Parathyroid adenoma (tissue), 2 donors: ENCODE data around the gene BICDL1.

Experiments used
- H2AFZ ChIP-seq: fragments of 300-600 bp; sonication (generic); one replicate; pipeline ENCODE4 v1.7.0; 2017; ENCODE audit warnings: antibody characterized with exemption, mild to moderate bottlenecking
- H3K27ac ChIP-seq: fragments of 300-600 bp; sonication (generic); one replicate; pipeline ENCODE4 v1.7.0; 2017
- H3K27me3 ChIP-seq: fragments of 300-600 bp; sonication (generic); one replicate; pipeline ENCODE4 v1.7.0; 2017; ENCODE audit warnings: low read length; ENCODE audit not compliant: control insufficient read depth, insufficient read depth
- H3K36me3 ChIP-seq: fragments of 300-600 bp; sonication (generic); one replicate; pipeline ENCODE4 v1.7.0; 2017; ENCODE audit warnings: low read length; ENCODE audit not compliant: control insufficient read depth, insufficient read depth
- H3K4me1 ChIP-seq: fragments of 300-600 bp; sonication (generic); one replicate; pipeline ENCODE4 v1.7.0; 2017; ENCODE audit warnings: control low read depth
- H3K4me2 ChIP-seq: fragments of 300-600 bp; sonication (generic); one replicate; pipeline ENCODE4 v1.7.0; 2017; ENCODE audit warnings: low read length
- H3K4me3 ChIP-seq: fragments of 300-600 bp; sonication (generic); one replicate; pipeline ENCODE4 v1.7.0; 2017; ENCODE audit warnings: low read depth, low read length
- H3K79me2 ChIP-seq: fragments of 300-600 bp; sonication (generic); one replicate; pipeline ENCODE4 v1.7.0; 2017; ENCODE audit warnings: control low read depth
- H3K9ac ChIP-seq: fragments of 300-600 bp; sonication (generic); one replicate; pipeline ENCODE4 v1.7.0; 2017; ENCODE audit warnings: mild to moderate bottlenecking
- H3K9me3 ChIP-seq: fragments of 300-600 bp; sonication (generic); one replicate; pipeline ENCODE4 v1.7.0; 2017; ENCODE audit warnings: low read length; ENCODE audit not compliant: control insufficient read depth
- CTCF ChIP-seq: fragments of 300-600 bp; sonication (generic); IDR thresholded peaks from one replicate; pipeline ENCODE4 v1.7.0; 2017; ENCODE audit warnings: antibody characterized with exemption, mild to moderate bottlenecking
- donor health status: primary hyperparathyroidism.

The BICDL1 gene

GRCh38 chr12:120102189-120103043 is 113.4 kb downstream of the BICDL1 start:
- no peak overlapping the region for H3K4me3 ChIP-seq
- no peak for TF ChIP-seq CTCF
- no peaks in the 10 kb centered on the region for H3K9me3 ChIP-seq
- no peaks in the 10 kb centered on the region for H3K4me1 ChIP-seq
- no peak overlapping the region for H2AFZ ChIP-seq
- H3K4me2 ChIP-seq, result no peak overlapping the region
- no peaks in the 10 kb centered on the region for H3K27me3 ChIP-seq
- no peak overlapping the region for H3K27ac ChIP-seq
- peaks cover 16% of the 10 kb centered on the region for H3K79me2 ChIP-seq
- H3K36me3 ChIP-seq, result no peaks in the 10 kb centered on the region
- no peak overlapping the region for H3K9ac ChIP-seq

GRCh38 chr12:120103044-120103338 is 114.0 kb downstream of the BICDL1 start:
- Histone ChIP-seq H3K27ac (no peak overlapping the region), H3K9ac (no peak overlapping the region), H3K27me3 (no peaks in the 10 kb centered on the region), H3K4me2 (no peak overlapping the region), H2AFZ (no peak overlapping the region), H3K79me2 (peaks cover 16% of the 10 kb centered on the region), H3K9me3 (no peaks in the 10 kb centered on the region), H3K36me3 (no peaks in the 10 kb centered on the region), H3K4me1 (no peaks in the 10 kb centered on the region), H3K4me3 (no peak overlapping the region)
- no peak for TF ChIP-seq CTCF

GRCh38 chr12:120103371-120103770 is 114.3 kb downstream of the BICDL1 start:
- H3K4me2 ChIP-seq, result no peak overlapping the region
- H3K4me1 ChIP-seq, result no peaks in the 10 kb centered on the region
- no peak overlapping the region for H2AFZ ChIP-seq
- TF ChIP-seq CTCF, result no peak
- H3K36me3 ChIP-seq, result no peaks in the 10 kb centered on the region
- H3K4me3 ChIP-seq, result no peak overlapping the region
- H3K27me3 ChIP-seq, result no peaks in the 10 kb centered on the region
- no peaks in the 10 kb centered on the region for H3K9me3 ChIP-seq
- no peak overlapping the region for H3K9ac ChIP-seq
- no peak overlapping the region for H3K27ac ChIP-seq
- peaks cover 16% of the 10 kb centered on the region for H3K79me2 ChIP-seq

GRCh38 chr12:120106151-120106550 is 117.1 kb downstream of the BICDL1 start:
- Histone ChIP-seq H3K27me3 (no peaks in the 10 kb centered on the region), H3K4me3 (no peak overlapping the region), H3K36me3 (no peaks in the 10 kb centered on the region), H3K4me1 (no peaks in the 10 kb centered on the region), H2AFZ (no peak overlapping the region), H3K79me2 (peaks cover 26% of the 10 kb centered on the region), H3K9me3 (no peaks in the 10 kb centered on the region), H3K27ac (no peak overlapping the region), H3K9ac (no peak overlapping the region), H3K4me2 (no peak overlapping the region)
- no peak for TF ChIP-seq CTCF
